Liver (tissue), 9 donors: ENCODE data around the gene FAM171A1. TPM values are rescaled to one million over a fixed set of nuclear protein-coding genes. Genes with fewer than 3 reads are reported as not detected.

Experiments
- DNase-seq: peaks from one replicate; pipeline ENCODE4 v3.0.0-alpha.2; 2017; ENCODE audit warnings: low spot score
- H3K27ac ChIP-seq, 2 donors: one replicate each; pipeline ENCODE4 v1.7.0; 2013; ENCODE audit warnings: inconsistent platforms in 2 of 2, low read length in 2 of 2, control low read depth in 1 of 2, low read depth in 1 of 2, mild to moderate bottlenecking in 1 of 2
- H3K27me3 ChIP-seq, 4 donors: one replicate each; pipeline versions ENCODE4 v1.6.1 to v1.7.0; 2013; ENCODE audit warnings: low read length in 3 of 4, inconsistent platforms in 1 of 4, mild to moderate bottlenecking in 1 of 4, moderate library complexity in 1 of 4; ENCODE audit not compliant: control insufficient read depth in 4 of 4, insufficient read depth in 4 of 4
- H3K36me3 ChIP-seq, 4 donors: one replicate each; pipeline versions ENCODE4 v1.6.1 to v1.7.0; 2013; ENCODE audit warnings: low read length in 3 of 4, mild to moderate bottlenecking in 3 of 4, low read depth in 1 of 4, moderate library complexity in 1 of 4; ENCODE audit not compliant: control insufficient read depth in 4 of 4, insufficient read depth in 3 of 4
- H3K4me1 ChIP-seq, 4 donors: one replicate each; pipeline versions ENCODE4 v1.6.1 to v1.7.0; 2013; ENCODE audit warnings: low read length in 3 of 4, mild to moderate bottlenecking in 3 of 4, moderate library complexity in 1 of 4; ENCODE audit not compliant: control insufficient read depth in 4 of 4, insufficient read depth in 4 of 4
- H3K4me3 ChIP-seq, 3 donors: one replicate each; pipeline versions ENCODE4 v1.6.1 to v1.7.0; 2013; ENCODE audit warnings: low read length in 3 of 3, control low read depth in 1 of 3, low read depth in 1 of 3, mild to moderate bottlenecking in 1 of 3
- H3K9ac ChIP-seq, 2 donors: one replicate each; pipeline ENCODE4 v1.7.0; 2013; ENCODE audit warnings: low read length in 2 of 2, mild to moderate bottlenecking in 2 of 2, moderate library complexity in 2 of 2, control low read depth in 1 of 2, low read depth in 1 of 2
- H3K9me3 ChIP-seq, 4 donors: one replicate each; pipeline versions ENCODE4 v1.6.1 to v1.7.0; 2013; ENCODE audit warnings: low read length in 3 of 4; ENCODE audit not compliant: control insufficient read depth in 4 of 4
- EGR1 ChIP-seq, 2 donors: IDR thresholded peaks; 2 replicates each; pipeline ENCODE4 v1.6.1; 2016 to 2018; ENCODE audit warnings: antibody characterized with exemption in 2 of 2, low read depth in 2 of 2
- FOXA2 ChIP-seq: IDR thresholded peaks from 2 replicates; pipeline ENCODE4 v1.6.1; 2016; ENCODE audit warnings: antibody characterized with exemption
- HNF4A ChIP-seq, 2 donors: conservative IDR thresholded peaks; 2 replicates each; pipeline ENCODE4 v1.6.1; 2016; ENCODE audit warnings: antibody characterized with exemption in 2 of 2, mild to moderate bottlenecking in 2 of 2
- JUND ChIP-seq, 2 donors: IDR thresholded peaks; 2 replicates each; pipeline ENCODE4 v1.6.1; 2016; ENCODE audit warnings: antibody characterized with exemption in 2 of 2
- NR2F2 ChIP-seq: IDR thresholded peaks from 2 replicates; pipeline ENCODE4 v1.6.1; 2016; ENCODE audit warnings: antibody characterized with exemption
- RAD21 ChIP-seq, 2 donors: IDR thresholded peaks; 2 replicates each; pipeline ENCODE4 v1.6.1; 2016; ENCODE audit warnings: antibody characterized with exemption in 2 of 2, mild to moderate bottlenecking in 2 of 2
- RXRA ChIP-seq, 2 donors: IDR thresholded peaks; 2 replicates each; pipeline ENCODE4 v1.6.1; 2017 to 2018; ENCODE audit warnings: antibody characterized with exemption in 2 of 2, mild to moderate bottlenecking in 1 of 2
- SP1 ChIP-seq: IDR thresholded peaks from 2 replicates; pipeline ENCODE4 v1.6.1; 2018; ENCODE audit warnings: antibody characterized with exemption, mild to moderate bottlenecking
- TAF1 ChIP-seq: conservative IDR thresholded peaks from 2 replicates; pipeline ENCODE4 v1.6.1; 2016; ENCODE audit warnings: antibody characterized with exemption, mild to moderate bottlenecking
- YY1 ChIP-seq: IDR thresholded peaks from 2 replicates; pipeline ENCODE4 v1.6.1; 2016; ENCODE audit warnings: antibody characterized with exemption, mild to moderate bottlenecking
- ZBTB33 ChIP-seq: IDR thresholded peaks from 2 replicates; pipeline ENCODE4 v1.6.1; 2016; ENCODE audit warnings: antibody characterized with exemption
- WGBS: extraction: QIAGEN DNeasy Blood & Tissue Kit; methylation state at CpG from one replicate; pipeline ENCODE4 v1.1.7; 2013; 5-methylcytosine and 5-hydroxymethylcytosine counted together
- polyA plus RNA-seq, 2 donors: library from polyadenylated mRNA; stranded (reverse) in 1 of 2; unstranded in 1 of 2; fragments of 200-250 nt in 1 of 2; fragments of >200 nt in 1 of 2; fragmentation: Nextera tagmentation in 1 of 2; extraction: Ambion mirVana in 1 of 2; gene quantifications; one replicate each; pipeline versions ENCODE4 v1.2.1 to v1.2.3, GENCODE V29; 2013 to 2015
- total RNA-seq, 2 donors: library from RNA; depleted of rRNA; stranded (reverse); fragments of >200 nt; gene quantifications; one replicate each; pipeline ENCODE4 v1.2.3, GENCODE V29; 2014
- TF ChIP-seq, protein P1 (sequence below): IDR thresholded peaks from 2 replicates; pipeline ENCODE4 v1.6.1; 2016; ENCODE audit warnings: antibody characterized with exemption
- TF ChIP-seq, protein P2 (sequence below): IDR thresholded peaks from 2 replicates; pipeline ENCODE4 v1.6.1; 2016; ENCODE audit warnings: antibody characterized with exemption
- TF ChIP-seq, protein P3 (sequence below): fragments of 150-350 bp; IDR thresholded peaks from 2 replicates; pipeline ENCODE4 v1.5.1; 2017; ENCODE audit warnings: improper control_type of control experiment, low read depth, low read length; ENCODE audit not compliant: missing input control
- donor health status: healthy.
- donor health status: healthy.
- donor health status: healthy.
- donor health status: healthy.
- donor health status: healthy.

The FAM171A1 gene
- total and polyA plus RNA-seq, 4 donors: 2.5 to 10.2 (median 7.7) TPM

GRCh38 chr10:15321431-15322341, 49.4 kb downstream of the FAM171A1 start (continued):
- no peak for TF ChIP-seq SP1

DNA sequence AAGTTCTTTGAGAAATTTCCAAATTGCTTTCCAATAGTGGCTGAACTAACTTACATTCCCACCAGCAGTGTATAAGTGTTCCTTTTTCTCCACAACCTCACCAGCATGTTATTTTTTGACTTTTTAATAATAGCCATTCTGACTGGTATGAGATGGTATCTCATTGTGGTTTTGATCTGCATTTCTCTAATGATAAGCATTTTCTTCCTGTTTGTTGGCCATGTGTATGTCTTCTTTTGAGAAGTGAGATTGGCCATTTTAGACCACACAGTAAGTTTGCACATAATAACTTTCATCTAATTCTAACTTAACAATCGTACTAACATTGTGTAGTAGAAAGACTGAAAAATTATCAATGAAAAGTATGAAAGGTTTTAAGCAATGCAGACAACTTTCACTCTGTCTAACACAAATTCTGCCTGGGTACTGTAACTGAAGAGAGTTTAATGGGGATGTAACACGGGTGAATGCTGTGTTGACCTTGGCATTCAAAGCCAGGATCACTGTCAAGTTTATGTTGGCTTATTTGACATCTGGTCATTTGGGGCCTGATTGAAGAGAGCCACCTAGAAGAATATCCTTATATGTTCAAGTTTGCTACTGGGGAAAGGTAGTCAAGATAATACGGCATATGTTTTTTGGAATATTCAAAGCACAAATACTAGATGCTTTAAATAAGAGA, 50.4 kb downstream of the FAM171A1 start:
- H3K27me3 ChIP-seq: no peaks in the 10 kb centered on the region
- DNase-seq: no peak
- H3K4me1 ChIP-seq: peaks cover 0 to 11% (median 3%) of the 10 kb centered on the region in 4 donors
- no peaks in the 10 kb centered on the region for H3K9me3 ChIP-seq
- no peak overlapping the region for H3K4me3 ChIP-seq
- H3K36me3 ChIP-seq: no peaks in the 10 kb centered on the region
- no peak overlapping the region for H3K9ac ChIP-seq
- no peak overlapping the region for H3K27ac ChIP-seq
- 43% methylated on average over 3 of the region's 3 CpGs for WGBS
- no peak for TF ChIP-seq RXRA (IDR thresholded peaks at IDR 0.05)
- peak; percentile 44 for TF ChIP-seq FOXA2

- Histone ChIP-seq H3K36me3 (no peaks in the 10 kb centered on the region), H3K27ac (no peak overlapping the region), H3K9me3 (no peaks in the 10 kb centered on the region), H3K4me3 (no peak overlapping the region), H3K27me3 (no peaks in the 10 kb centered on the region), H3K9ac (no peak overlapping the region), H3K4me1 (peaks cover 0 to 11% (median 3%) of the 10 kb centered on the region in 4 donors)
- TF ChIP-seq RXRA (IDR thresholded peaks at IDR 0.05) (no peak), YY1 (no peak), FOXA2 (no peak), EGR1 (IDR thresholded peaks at IDR 0.05; ENCODE audit: low read depth in 2 of 2) (no peak)
- DNase-seq: no peak
- 95% methylated on average over 7 of the region's 7 CpGs for WGBS
These were observed 51.0 kb downstream of the FAM171A1 start for GRCh38 chr10:15320118-15320517.

DNA sequence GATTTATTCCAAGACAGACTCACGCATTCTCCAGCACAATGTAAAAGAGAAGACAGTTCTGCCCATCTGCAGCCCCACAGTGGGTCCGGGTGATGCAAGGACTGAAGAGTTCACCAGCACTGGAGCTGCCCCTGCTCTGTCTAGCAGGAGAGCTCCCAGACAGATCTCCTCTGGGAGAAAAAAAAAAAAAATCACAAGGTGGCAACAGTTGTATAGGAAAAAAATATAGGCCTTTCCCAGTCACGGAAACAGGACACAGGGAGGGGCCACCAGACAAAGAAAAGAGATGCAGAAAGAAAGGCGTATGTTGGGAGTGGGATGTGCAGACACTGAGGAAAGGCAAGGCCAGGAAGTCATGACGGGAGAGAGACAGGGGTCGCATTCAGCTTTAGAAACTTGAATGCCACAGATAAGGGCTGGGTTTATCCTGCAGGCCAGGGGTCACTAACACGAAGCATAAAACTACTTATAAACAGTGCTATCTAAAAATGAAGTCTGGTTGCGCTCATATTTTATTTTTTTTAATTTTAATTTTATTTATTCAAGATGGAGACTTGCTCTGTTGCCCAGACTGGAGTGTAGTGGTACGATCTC, 54.1 kb downstream of the FAM171A1 start:
- Histone ChIP-seq H3K27me3 (no peaks in the 10 kb centered on the region), H3K9ac (no peak overlapping the region), H3K27ac (no peak overlapping the region), H3K9me3 (no peaks in the 10 kb centered on the region), H3K36me3 (no peaks in the 10 kb centered on the region), H3K4me3 (no peak overlapping the region), H3K4me1 (peaks cover 0 to 11% (median 5%) of the 10 kb centered on the region in 4 donors)
- no peak for DNase-seq
- WGBS: 77% methylated on average over 9 of the region's 9 CpGs
- peak; percentile 59 for TF ChIP-seq NR2F2
- no peak for TF ChIP-seq HNF4A (conservative IDR thresholded peaks at IDR 0.05)
- TF ChIP-seq RXRA (IDR thresholded peaks at IDR 0.05): no peak
- TF ChIP-seq RAD21 (IDR thresholded peaks at IDR 0.05): no peak

GRCh38 chr10:15316145-15316544, 54.9 kb downstream of the FAM171A1 start:
- Histone ChIP-seq H3K9me3 (no peaks in the 10 kb centered on the region), H3K27me3 (no peaks in the 10 kb centered on the region), H3K4me1 (peaks cover 0 to 5% (median 4%) of the 10 kb centered on the region in 4 donors), H3K36me3 (no peaks in the 10 kb centered on the region), H3K4me3 (no peak overlapping the region), H3K27ac (no peak overlapping the region), H3K9ac (no peak overlapping the region)
- DNase-seq: no peak
- WGBS: 80% methylated on average over 9 of the region's 9 CpGs
- TF ChIP-seq HNF4A (conservative IDR thresholded peaks at IDR 0.05) (no peak), JUND (IDR thresholded peaks at IDR 0.05) (no peak), ZBTB33 (no peak), RAD21 (IDR thresholded peaks at IDR 0.05) (no peak), EGR1 (IDR thresholded peaks at IDR 0.05; ENCODE audit: low read depth in 2 of 2) (no peak), YY1 (no peak), TAF1 (no peak)
- TF ChIP-seq, protein P1, sequence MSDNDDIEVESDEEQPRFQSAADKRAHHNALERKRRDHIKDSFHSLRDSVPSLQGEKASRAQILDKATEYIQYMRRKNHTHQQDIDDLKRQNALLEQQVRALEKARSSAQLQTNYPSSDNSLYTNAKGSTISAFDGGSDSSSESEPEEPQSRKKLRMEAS: no peak
- TF ChIP-seq, protein P2, sequence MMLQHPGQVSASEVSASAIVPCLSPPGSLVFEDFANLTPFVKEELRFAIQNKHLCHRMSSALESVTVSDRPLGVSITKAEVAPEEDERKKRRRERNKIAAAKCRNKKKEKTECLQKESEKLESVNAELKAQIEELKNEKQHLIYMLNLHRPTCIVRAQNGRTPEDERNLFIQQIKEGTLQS: no peak
- TF ChIP-seq, protein P3, sequence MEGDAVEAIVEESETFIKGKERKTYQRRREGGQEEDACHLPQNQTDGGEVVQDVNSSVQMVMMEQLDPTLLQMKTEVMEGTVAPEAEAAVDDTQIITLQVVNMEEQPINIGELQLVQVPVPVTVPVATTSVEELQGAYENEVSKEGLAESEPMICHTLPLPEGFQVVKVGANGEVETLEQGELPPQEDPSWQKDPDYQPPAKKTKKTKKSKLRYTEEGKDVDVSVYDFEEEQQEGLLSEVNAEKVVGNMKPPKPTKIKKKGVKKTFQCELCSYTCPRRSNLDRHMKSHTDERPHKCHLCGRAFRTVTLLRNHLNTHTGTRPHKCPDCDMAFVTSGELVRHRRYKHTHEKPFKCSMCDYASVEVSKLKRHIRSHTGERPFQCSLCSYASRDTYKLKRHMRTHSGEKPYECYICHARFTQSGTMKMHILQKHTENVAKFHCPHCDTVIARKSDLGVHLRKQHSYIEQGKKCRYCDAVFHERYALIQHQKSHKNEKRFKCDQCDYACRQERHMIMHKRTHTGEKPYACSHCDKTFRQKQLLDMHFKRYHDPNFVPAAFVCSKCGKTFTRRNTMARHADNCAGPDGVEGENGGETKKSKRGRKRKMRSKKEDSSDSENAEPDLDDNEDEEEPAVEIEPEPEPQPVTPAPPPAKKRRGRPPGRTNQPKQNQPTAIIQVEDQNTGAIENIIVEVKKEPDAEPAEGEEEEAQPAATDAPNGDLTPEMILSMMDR: no peak
